HepG2 (cell line): ENCODE measurements around the gene FUT6. TPM values are rescaled to one million over a fixed set of nuclear protein-coding genes. Genes with fewer than 3 reads are reported as not detected.

Source experiments
- AGO2 ChIP-seq: fragments of 200-400 bp; formaldehyde crosslinking; optimal IDR thresholded peaks from 2 replicates; pipeline ENCODE3; 2017; ENCODE audit warnings: mild to moderate bottlenecking, low read depth, low read length, moderate library complexity
- BORCS8-MEF2B ChIP-seq: sonication (generic); formaldehyde crosslinking; IDR thresholded peaks from 2 replicates; pipeline ENCODE4 v1.8.0; 2022; ENCODE audit warnings: mild to moderate bottlenecking, missing genetic modification reagents
- CENPX ChIP-seq: sonication (generic); formaldehyde crosslinking; IDR thresholded peaks from 2 replicates; pipeline ENCODE4 v1.9.0; 2021; ENCODE audit warnings: mild to moderate bottlenecking, missing genetic modification reagents, moderate library complexity
- GATAD2A ChIP-seq: IDR thresholded peaks from 2 replicates; pipeline ENCODE4 v1.6.1; 2016
- HNRNPL ChIP-seq: fragments of 200-400 bp; formaldehyde crosslinking; IDR thresholded peaks from 2 replicates; pipeline ENCODE4 v1.6.1; 2017; ENCODE audit warnings: mild to moderate bottlenecking, low read depth, low read length
- KMT2A ChIP-seq: sonication (generic); formaldehyde crosslinking; IDR thresholded peaks from 2 replicates; pipeline ENCODE4 v1.4.0; 2020; ENCODE audit warnings: missing genetic modification reagents
- PHF5A ChIP-seq: IDR thresholded peaks from one replicate; pipeline ENCODE4 v1.6.1; 2018; ENCODE audit warnings: low read depth, missing genetic modification reagents; ENCODE audit not compliant: unreplicated experiment
- PRMT3 ChIP-seq: sonication (generic); formaldehyde crosslinking; IDR thresholded peaks from 2 replicates; pipeline ENCODE4 v1.8.1; 2022; ENCODE audit warnings: low read depth, mild to moderate bottlenecking, moderate library complexity, missing genetic modification reagents, borderline replicate concordance
- RAD21 ChIP-seq: fragments of 450-650 bp; formaldehyde crosslinking; IDR thresholded peaks from 2 replicates; pipeline ENCODE4 v1.5.0; 2020; ENCODE audit warnings: mild to moderate bottlenecking
- RXRB ChIP-seq: IDR thresholded peaks from 2 replicates; pipeline ENCODE4 v1.6.1; 2016; ENCODE audit warnings: borderline replicate concordance, missing genetic modification reagents, missing compliant biosample characterization
- SALL2 ChIP-seq: sonication (generic); formaldehyde crosslinking; IDR thresholded peaks from 2 replicates; pipeline ENCODE4 v1.8.1; 2023; ENCODE audit warnings: mild to moderate bottlenecking, missing genetic modification reagents, inconsistent platforms
- SUZ12 ChIP-seq: fragments of 150-350 bp; IDR thresholded peaks from 2 replicates; pipeline ENCODE4 v1.6.1; 2014; ENCODE audit warnings: low read depth, low read length
- TCF7L2 ChIP-seq: IDR thresholded peaks from 2 replicates; pipeline ENCODE4 v1.6.1; 2011; ENCODE audit warnings: mild to moderate bottlenecking, low read depth, low read length, moderate library complexity
- TP53 ChIP-seq: sonication (generic); formaldehyde crosslinking; conservative IDR thresholded peaks from 2 replicates; pipeline ENCODE4 v1.4.0; 2020; ENCODE audit warnings: missing genetic modification reagents
- YY1 ChIP-seq: IDR thresholded peaks from 2 replicates; pipeline ENCODE4 v1.6.1; 2011; ENCODE audit warnings: low read length, low read depth, moderate library complexity, mild to moderate bottlenecking; ENCODE audit not compliant: insufficient read depth, insufficient replicate concordance
- ZC3H13 ChIP-seq: sonication (generic); formaldehyde crosslinking; IDR thresholded peaks from 2 replicates; pipeline ENCODE4 v1.8.1; 2023; ENCODE audit warnings: mild to moderate bottlenecking, missing genetic modification reagents, moderate library complexity
- ZFP1 ChIP-seq: IDR thresholded peaks from 2 replicates; pipeline ENCODE4 v1.6.1; 2016
- ZNF264 ChIP-seq: sonication (generic); formaldehyde crosslinking; IDR thresholded peaks from 2 replicates; pipeline ENCODE4 v1.4.0; 2020; ENCODE audit warnings: missing genetic modification reagents
- ZNF350 ChIP-seq: sonication (generic); formaldehyde crosslinking; IDR thresholded peaks from 2 replicates; pipeline ENCODE4 v1.4.0; 2020; ENCODE audit warnings: mild to moderate bottlenecking, low read depth, missing genetic modification reagents, borderline replicate concordance
- ZNF552 ChIP-seq: sonication (generic); formaldehyde crosslinking; IDR thresholded peaks from 2 replicates; pipeline ENCODE4 v1.9.0; 2022; ENCODE audit warnings: missing genetic modification reagents, mild to moderate bottlenecking, borderline replicate concordance
- ZNF792 ChIP-seq: IDR thresholded peaks from 2 replicates; pipeline ENCODE4 v1.6.1; 2016
- ZNF891 ChIP-seq: sonication (generic); formaldehyde crosslinking; IDR thresholded peaks from 2 replicates; pipeline ENCODE4 v1.5.0; 2020; ENCODE audit warnings: mild to moderate bottlenecking, missing genetic modification reagents
- polyA plus RNA-seq, 8 experiments: library from polyadenylated mRNA; depleted of rRNA in 3 of 8; stranded (reverse) in 7 of 8; unstranded in 1 of 8; fragments of >200 nt; fragmentation: Illumina TruSeq in 4 of 8; extraction: Trizol in 4 of 8; gene quantifications; 2 replicates each; pipeline versions ENCODE4 v1.2.1 to v1.2.3, GENCODE V29; 2011 to 2016; ENCODE audit warnings: low read depth in 4 of 8, missing spikeins in 1 of 8, mixed read lengths in 1 of 8; ENCODE audit not compliant: insufficient read depth in 1 of 8
- total RNA-seq, 5 experiments: library from RNA; depleted of rRNA; stranded (reverse); fragments of >200 nt; fragmentation: Illumina TruSeq; extraction: Trizol; gene quantifications; 2 replicates each; pipeline ENCODE4 v1.2.3, GENCODE V29; 2016; ENCODE audit warnings: low read depth in 1 of 5
- TF ChIP-seq, protein P1 (sequence below): sonication (generic); formaldehyde crosslinking; IDR thresholded peaks from 2 replicates; pipeline ENCODE4 v1.5.1; 2020; ENCODE audit warnings: missing genetic modification reagents, mild to moderate bottlenecking, borderline replicate concordance

Gene FUT6
- total and polyA plus RNA-seq, 2 of the 13 experiments (the other 11 are each of a cell fraction or from before 2014, with no cell fraction given): 8.2 to 27.7 TPM

DNA sequence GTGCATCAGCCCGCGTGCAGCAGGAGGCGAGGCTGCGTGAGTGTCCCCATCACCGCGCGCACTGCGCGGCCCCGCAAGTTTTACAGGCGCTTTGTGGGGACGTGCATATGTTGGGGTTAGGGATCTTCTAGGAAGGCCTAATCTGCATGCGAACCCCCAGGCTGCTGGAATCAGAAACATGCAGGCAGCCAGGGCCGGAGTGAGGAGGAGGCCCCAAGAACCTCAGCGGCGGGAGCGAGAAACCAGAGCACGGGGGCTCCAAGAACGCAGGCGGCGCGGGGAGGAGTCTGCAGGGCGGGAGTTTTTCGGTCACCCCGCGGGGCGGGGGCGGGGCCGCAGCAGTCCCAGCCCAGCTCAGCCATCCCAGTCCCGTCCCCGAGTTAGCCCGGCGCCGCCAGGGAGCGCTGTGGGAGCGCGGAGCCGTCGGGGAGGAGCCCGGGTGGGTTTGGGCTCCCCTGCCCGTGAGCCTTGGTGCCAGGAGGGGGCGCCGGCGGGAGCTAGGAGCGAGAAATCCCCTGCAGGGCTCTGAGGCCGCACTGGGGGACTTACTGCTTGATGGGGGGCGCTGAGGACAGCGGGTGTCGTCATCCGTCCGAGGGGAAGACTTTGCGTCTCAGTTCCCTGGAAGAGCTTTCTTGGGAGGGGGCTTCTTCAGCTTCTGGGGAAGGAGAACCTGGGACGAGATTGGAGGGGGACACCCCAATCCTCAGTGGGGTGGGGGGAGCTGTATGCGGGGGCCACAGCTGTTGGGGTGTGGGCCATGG, 35.6 kb downstream of the FUT6 start (continued):
- TF ChIP-seq RAD21 (CRISPR knock-in tag) (peak; percentile 100), BORCS8-MEF2B (CRISPR knock-in tag) (peak; percentile 80; the same call in 1 of the 2 replicates), RXRB (CRISPR knock-in tag) (peak; percentile 55), ZC3H13 (CRISPR knock-in tag) (0 out of 2 replicates have a peak, but pooled peaks have one; percentile 51), ZNF792 (CRISPR knock-in tag) (peak; percentile 39; the same call in 1 of the 2 replicates), ZNF264 (CRISPR knock-in tag) (no peak), ZNF350 (peak; percentile 77; the same call in 1 of the 2 replicates), ZNF552 (CRISPR knock-in tag) (0 out of 2 replicates have a peak, but pooled peaks have one; percentile 28), SALL2 (CRISPR knock-in tag) (no peak), AGO2 (peak; percentile 38), HNRNPL (0 out of 2 replicates have a peak, but pooled peaks have one; percentile 52), KMT2A (CRISPR knock-in tag) (peak; percentile 34; the same call in 1 of the 2 replicates), TCF7L2 (no peak), GATAD2A (CRISPR knock-in tag) (0 out of 2 replicates have a peak, but pooled peaks have one; percentile 42), ZFP1 (CRISPR knock-in tag) (no peak), PHF5A (CRISPR knock-in tag) (no peak), TP53 (CRISPR knock-in tag) (no peak), YY1 (peak; percentile 79), ZNF891 (CRISPR knock-in tag) (peak; percentile 70; the same call in 1 of the 2 replicates), SUZ12 (no peak), CENPX (CRISPR knock-in tag) (no peak), PRMT3 (no peak; the same call in 1 of the 2 replicates)
- TF ChIP-seq, protein P1, sequence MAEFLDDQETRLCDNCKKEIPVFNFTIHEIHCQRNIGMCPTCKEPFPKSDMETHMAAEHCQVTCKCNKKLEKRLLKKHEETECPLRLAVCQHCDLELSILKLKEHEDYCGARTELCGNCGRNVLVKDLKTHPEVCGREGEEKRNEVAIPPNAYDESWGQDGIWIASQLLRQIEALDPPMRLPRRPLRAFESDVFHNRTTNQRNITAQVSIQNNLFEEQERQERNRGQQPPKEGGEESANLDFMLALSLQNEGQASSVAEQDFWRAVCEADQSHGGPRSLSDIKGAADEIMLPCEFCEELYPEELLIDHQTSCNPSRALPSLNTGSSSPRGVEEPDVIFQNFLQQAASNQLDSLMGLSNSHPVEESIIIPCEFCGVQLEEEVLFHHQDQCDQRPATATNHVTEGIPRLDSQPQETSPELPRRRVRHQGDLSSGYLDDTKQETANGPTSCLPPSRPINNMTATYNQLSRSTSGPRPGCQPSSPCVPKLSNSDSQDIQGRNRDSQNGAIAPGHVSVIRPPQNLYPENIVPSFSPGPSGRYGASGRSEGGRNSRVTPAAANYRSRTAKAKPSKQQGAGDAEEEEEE: 0 out of 2 replicates have a peak, but pooled peaks have one; percentile 59
